Fibroblast of skin of scalp (primary cell): ENCODE data around the gene SDHAF1.

Experiments
- DNase-seq: peaks from one replicate; pipeline ENCODE4 v3.0.0-alpha.2; 2013

Gene SDHAF1

GRCh38 chr19:35986664-35987570 lies 8.1 kb upstream of the SDHAF1 start:
- DNase-seq, result no peak

- no peak for DNase-seq
Measured at GRCh38 chr19:35987571-35987896, 7.5 kb upstream of the SDHAF1 start.

- no peak for DNase-seq
Measured at GRCh38 chr19:35988824-35989223, 6.2 kb upstream of the SDHAF1 start.

- no peak for DNase-seq
Measured at GRCh38 chr19:35990156-35990555, 4.8 kb upstream of the SDHAF1 start.

- DNase-seq, result no peak
Measured at GRCh38 chr19:35990771-35991730, 3.9 kb upstream of the SDHAF1 start.

GRCh38 chr19:35991731-35992450 lies 3.1 kb upstream of the SDHAF1 start:
- DNase-seq, result peak; percentile 23

GRCh38 chr19:35992907-35993765 lies 1.9 kb upstream of the SDHAF1 start:
- DNase-seq, result no peak

GRCh38 chr19:35993923-35994598 lies 927 bp upstream of the SDHAF1 start:
- no peak for DNase-seq

GRCh38 chr19:35996777-35997176 lies 1.8 kb downstream of the SDHAF1 start:
- DNase-seq, result no peak

- DNase-seq, result no peak
Measured at GRCh38 chr19:36001605-36002004, 6.6 kb downstream of the SDHAF1 start.

GRCh38 chr19:36003284-36003683 lies 8.3 kb downstream of the SDHAF1 start:
- no peak for DNase-seq

GRCh38 chr19:36006955-36007354 lies 12.0 kb downstream of the SDHAF1 start:
- DNase-seq, result no peak

- no peak for DNase-seq
Measured at GRCh38 chr19:36008336-36008978, 13.5 kb downstream of the SDHAF1 start, which contains the start of gene SYNE4. Gene SYNE4 (minus strand): TSS chr19:36008813. CDS start chr19:36008681, 132 bp downstream.

GRCh38 chr19:36009220-36009619 lies 14.2 kb downstream of the SDHAF1 start:
- DNase-seq, result peak; percentile 39

- DNase-seq, result no peak
Measured at GRCh38 chr19:36009633-36010379, 14.8 kb downstream of the SDHAF1 start.

GRCh38 chr19:36010402-36010801 lies 15.4 kb downstream of the SDHAF1 start:
- no peak for DNase-seq

- DNase-seq, result no peak
Measured at GRCh38 chr19:36013280-36014011, 18.5 kb downstream of the SDHAF1 start.

- DNase-seq, result peak; percentile 98
Measured at GRCh38 chr19:36014012-36014924, 19.3 kb downstream of the SDHAF1 start, which contains the start of gene ALKBH6. Gene ALKBH6 (minus strand): TSS chr19:36014213. CDS start chr19:36013397, 816 bp downstream.
